Measurements from ENCODE around the gene DDX27.
"Not testable (repeated sequence)": the region's sequence is repeated elsewhere in the genome, so short reads cannot be mapped to it uniquely, and the experiment has no call there.

Gene DDX27

DNA sequence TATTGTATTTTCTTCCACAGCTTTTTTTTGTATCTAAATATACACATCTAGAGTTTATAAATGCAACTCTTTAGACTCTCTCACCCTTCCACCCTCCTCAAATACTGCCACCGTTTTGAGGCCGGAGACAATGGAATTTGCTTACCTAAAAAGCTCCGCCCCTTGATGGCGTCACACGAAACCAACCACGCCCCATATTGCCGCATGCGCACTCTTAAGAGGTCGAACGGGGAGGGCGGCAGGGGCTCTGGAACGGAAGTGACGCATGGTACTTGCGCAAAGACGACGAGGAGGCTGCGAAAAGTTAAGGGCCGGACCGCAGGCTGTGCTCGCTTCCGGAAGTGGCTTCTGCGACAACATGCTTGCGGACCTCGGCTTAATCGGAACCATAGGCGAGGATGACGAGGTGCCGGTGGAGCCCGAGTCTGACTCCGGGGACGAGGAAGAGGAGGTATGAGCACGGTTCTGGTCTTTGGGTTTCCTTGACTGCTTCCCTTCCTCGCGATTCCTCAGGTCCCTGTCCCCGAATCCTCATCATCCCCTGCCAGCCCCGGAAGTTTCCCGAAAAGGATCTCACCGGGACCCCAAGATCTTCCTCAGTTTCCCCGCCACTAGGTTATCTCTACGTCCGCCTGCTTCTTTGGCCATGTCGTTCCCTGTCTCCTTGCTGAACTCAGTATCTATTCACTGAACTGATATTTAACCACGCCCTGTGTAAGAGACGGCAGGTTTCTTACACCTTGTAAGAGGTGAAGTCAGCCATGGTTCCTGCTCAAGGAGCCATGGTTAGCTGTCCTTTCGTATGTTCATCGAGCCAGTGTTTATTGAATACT, at the start of gene DDX27:
TSS of gene DDX27 (plus strand) at position 326 of the 833 bp plus-strand sequence. CDS start at position 359, 33 bp downstream.
- DNase-seq (ENCODE audit: low spot score) = peak; percentile 97

GRCh38 chr20:49169547-49169946, 49.7 kb upstream of the DDX27 start:
- DNase-seq (ENCODE audit: low spot score) = no peak

DNA sequence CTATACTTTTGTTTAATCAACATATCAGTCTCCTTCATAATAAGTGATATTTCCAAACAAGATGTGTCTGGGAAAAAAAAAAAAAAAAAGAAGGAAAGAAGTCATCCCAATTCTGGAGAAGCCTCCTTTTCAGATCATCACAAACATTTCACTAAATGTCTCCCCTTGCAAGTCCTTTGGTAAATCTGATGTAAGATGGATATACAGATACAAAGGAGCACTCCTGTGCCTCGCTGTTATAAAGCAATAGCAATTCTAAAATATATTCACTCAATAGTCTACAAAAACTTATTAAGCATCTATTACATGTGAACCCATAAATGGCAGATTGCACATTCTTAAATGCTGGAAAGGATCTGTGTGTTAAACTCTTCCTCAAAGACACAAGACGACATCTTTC, 48.5 kb upstream of the DDX27 start:
- DNase-seq (ENCODE audit: low spot score) = no peak

- no peak for DNase-seq (ENCODE audit: low spot score)
These were observed 47.3 kb upstream of the DDX27 start for GRCh38 chr20:49171909-49172308.

GRCh38 chr20:49172413-49172812, 46.8 kb upstream of the DDX27 start:
- DNase-seq (ENCODE audit: low spot score) = no peak

DNA sequence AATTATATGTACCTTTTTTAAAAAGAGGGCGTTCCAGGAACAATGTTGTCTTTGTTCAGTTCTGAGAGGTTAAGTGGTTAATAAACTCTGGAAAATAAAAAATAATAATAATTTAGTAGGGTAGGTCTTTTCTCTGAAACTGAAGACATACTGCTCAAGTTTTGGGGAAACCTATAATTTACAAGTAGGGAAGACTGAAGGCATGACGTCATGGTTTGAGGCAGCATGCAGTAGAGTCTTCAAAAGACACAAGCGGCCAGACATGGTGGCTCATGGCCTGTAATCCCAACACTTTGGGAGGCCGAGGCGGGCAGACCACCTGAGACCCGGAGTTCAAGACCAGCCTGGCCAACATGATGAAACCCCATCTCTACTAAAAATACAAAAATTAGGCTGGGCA, 45.0 kb upstream of the DDX27 start:
- DNase-seq (ENCODE audit: low spot score) = no peak

- DNase-seq (ENCODE audit: low spot score) = no peak
These were observed 39.6 kb upstream of the DDX27 start for GRCh38 chr20:49179368-49180277.

GRCh38 chr20:49181265-49181877, 37.8 kb upstream of the DDX27 start:
- no peak for DNase-seq (ENCODE audit: low spot score)

GRCh38 chr20:49183444-49183843, 35.8 kb upstream of the DDX27 start:
- DNase-seq (ENCODE audit: low spot score) = no peak

GRCh38 chr20:49184084-49184501, 35.1 kb upstream of the DDX27 start:
- DNase-seq (ENCODE audit: low spot score) = not testable (repeated sequence)

DNA sequence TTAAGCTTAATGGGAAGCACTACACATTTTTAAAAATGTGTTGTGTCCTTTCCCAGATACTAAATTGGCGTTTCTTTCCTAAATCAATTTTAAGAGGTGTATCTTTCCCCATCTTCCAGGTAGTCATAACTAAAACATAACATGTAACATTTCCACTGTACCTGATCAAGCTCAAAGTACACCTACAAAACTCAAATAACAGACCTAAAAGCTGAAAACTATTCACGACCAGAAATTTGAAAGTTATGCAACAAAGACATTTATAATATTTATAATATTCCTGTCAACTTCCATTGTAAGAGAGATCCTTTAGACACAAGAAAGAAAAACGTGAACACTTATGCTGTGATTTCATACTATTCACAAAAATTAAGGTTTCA, 34.5 kb upstream of the DDX27 start:
- no peak for DNase-seq (ENCODE audit: low spot score)

GRCh38 chr20:49185071-49185761, 34.0 kb upstream of the DDX27 start:
- no peak for DNase-seq (ENCODE audit: low spot score)

- DNase-seq (ENCODE audit: low spot score) = peak; percentile 55
These were observed 32.5 kb upstream of the DDX27 start for GRCh38 chr20:49186535-49187329.

DNA sequence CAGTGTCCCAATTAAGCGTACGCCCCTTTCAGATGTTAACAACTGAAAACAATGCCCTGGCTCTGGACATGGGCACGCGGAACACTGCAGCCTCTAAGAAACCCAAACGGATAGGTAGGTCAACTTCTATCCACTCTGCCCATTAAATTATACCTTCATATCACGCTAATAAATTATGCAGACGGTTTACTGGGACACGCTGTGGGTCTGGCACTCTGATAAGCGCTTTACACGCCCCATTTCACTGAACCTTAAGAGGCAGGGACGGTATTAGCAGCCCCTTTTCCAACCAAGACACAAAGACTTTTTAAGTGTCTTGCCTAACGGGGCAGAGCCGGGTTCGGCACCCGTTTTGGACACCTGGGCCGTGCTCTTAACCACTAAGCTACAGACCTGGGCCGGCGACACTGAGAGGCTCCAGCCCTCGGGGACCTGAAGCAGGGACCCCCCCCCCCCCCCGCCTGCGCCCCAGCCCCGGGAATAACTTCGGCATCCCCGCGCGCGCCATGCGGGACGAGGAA, 31.8 kb upstream of the DDX27 start:
- DNase-seq (ENCODE audit: low spot score) = peak; percentile 28

DNA sequence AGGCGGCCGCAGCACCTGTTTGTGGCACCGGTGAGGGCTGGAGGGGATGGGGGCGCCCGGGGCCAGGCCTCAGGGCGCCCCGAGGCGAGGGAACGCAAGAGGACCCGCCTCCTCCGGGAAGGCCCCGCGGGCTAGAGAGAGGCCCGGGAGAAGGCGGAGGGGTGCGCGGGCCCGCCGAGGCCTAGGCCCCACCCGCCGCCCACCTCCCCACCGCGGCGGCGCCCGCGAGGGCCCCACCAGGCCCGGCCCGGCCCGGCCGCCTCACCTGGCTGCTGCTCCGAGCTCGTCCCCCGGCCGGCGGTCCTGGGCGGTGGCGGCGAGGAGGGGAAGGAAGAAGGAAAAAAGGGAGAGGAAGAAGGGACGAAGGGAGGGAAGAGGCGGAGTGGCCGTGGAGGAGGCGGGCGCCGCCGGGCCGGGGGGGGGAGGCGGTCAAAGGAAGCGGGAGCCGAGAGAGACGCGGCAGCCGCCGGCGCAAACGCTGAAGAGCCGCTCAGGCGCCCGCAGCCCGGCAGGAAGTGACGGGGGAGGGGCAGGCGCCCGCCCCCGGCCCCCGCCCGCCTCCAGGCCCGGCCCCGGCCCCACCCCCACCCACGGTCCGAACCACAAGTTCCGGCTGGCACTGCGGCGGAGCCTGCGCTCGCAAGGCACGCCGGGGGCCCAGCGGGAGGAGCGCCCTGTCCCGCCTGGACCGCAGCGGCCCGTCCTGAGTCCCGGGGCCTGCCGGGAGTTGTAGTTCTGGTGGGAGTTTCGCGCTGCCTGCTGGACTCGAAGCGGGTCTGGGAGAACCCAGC, 31.2 kb upstream of the DDX27 start, which contains the start of gene STAU1:
TSS of gene STAU1 (minus strand) at position 484 of the 791 bp plus-strand sequence. CDS start 22,133 bp downstream, outside the sequence.
- DNase-seq (ENCODE audit: low spot score) = peak; percentile 99

DNA sequence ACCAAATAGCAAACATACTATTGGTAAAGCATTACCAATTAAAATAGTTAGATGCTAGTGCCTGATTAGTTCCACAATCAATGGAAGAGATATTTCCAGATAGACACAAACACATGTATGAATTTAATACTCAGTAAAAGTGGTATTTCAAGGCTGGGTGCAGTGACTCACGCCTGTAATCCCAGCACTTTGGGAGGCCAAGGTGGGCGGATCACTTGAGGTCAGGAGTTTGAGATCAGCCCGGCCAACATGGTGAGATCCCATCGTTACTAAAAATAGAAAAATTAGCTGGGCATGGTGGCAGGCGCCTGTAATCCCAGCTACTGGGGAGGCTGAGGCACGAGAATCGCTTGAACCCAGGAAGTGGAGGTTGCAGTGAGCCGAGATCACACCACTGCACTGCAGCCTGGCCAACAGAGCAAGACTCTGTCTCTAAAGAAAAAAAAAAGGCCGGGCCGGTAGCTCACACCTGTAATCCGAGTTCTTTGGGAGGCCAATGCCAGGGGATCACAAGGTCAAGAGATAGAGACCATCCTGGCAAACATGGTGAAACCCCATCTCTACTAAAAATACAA, 26.2 kb upstream of the DDX27 start:
- not testable (repeated sequence) for DNase-seq (ENCODE audit: low spot score)

- no peak for DNase-seq (ENCODE audit: low spot score)
These were observed 19.4 kb upstream of the DDX27 start for GRCh38 chr20:49199729-49200293.

GRCh38 chr20:49203011-49203410, 16.2 kb upstream of the DDX27 start:
- DNase-seq (ENCODE audit: low spot score) = no peak

DNA sequence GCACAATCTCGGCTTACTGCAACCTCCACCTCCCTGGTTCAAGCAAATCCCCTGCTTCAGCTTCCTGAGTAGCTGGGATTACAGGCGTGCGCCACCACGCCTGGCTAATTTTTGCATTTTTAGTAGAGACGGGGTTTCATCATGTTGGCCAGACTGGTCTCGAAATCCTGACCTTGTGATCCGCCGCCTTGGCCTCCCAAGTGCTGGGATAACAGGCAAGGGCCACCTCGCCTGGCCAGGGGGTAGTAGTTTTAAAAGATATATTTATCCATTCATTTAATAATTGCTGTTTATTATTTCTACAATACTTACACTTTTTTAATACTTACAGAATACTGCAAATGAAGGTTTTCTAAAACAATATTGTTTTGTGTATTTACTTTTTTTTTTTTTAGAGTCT, 15.5 kb upstream of the DDX27 start:
- no peak for DNase-seq (ENCODE audit: low spot score)

Measured in AG08396 (cell line).